H1 (cell line): ENCODE measurements around the gene NSL1. TPM values are rescaled to one million over a fixed set of nuclear protein-coding genes. Genes with fewer than 3 reads are reported as not detected.

Source experiments
- CTCF ChIA-PET: fragments of 300-600 bp; sonication (Branson Sonifier 250); formaldehyde crosslinking; loops from one replicate; lab custom pipeline; 2021; ENCODE audit not compliant: partially characterized antibody; lab: Charles Lee
- POLR2A ChIA-PET: fragments of 300-600 bp; sonication (Branson Sonifier 250); formaldehyde crosslinking; loops from one replicate; lab custom pipeline; 2021; ENCODE audit warnings: inconsistent platforms; ENCODE audit not compliant: partially characterized antibody; lab: Charles Lee
- DNase-seq, 2 experiments: peaks; one replicate each; pipeline versions ENCODE4 v3.0.0 to v3.0.0-alpha.2; 2010 to 2022; ENCODE audit warnings: low spot score in 2 of 2, low read depth in 1 of 2, mixed read lengths in 1 of 2
- FAIRE-seq: peaks from 2 replicates; lab custom pipeline; 2011; peaks lifted over from hg19 to GRCh38; lab: Jason Lieb, UNC
- H2AFZ ChIP-seq: 2 replicates; pipeline ENCODE4 v1.8.1; 2012; ENCODE audit warnings: low read length, inconsistent platforms
- H2AK5ac ChIP-seq: 2 replicates; pipeline ENCODE4 v1.6.1; 2013; ENCODE audit warnings: low read depth, low read length
- H2BK120ac ChIP-seq: replicated peaks from 2 replicates; pipeline ENCODE3; 2013; ENCODE audit warnings: low read depth, low read length, inconsistent platforms
- H2BK12ac ChIP-seq: 2 replicates; pipeline ENCODE4 v1.6.1; 2013; ENCODE audit warnings: low read depth, low read length
- H2BK15ac ChIP-seq: 2 replicates; pipeline ENCODE4 v1.6.1; 2013; ENCODE audit warnings: low read length
- H2BK20ac ChIP-seq: 2 replicates; pipeline ENCODE4 v1.6.1; 2013; ENCODE audit warnings: low read length
- H2BK5ac ChIP-seq: 2 replicates; pipeline ENCODE4 v1.6.1; 2013; ENCODE audit warnings: low read depth, low read length
- H3K14ac ChIP-seq: 2 replicates; pipeline ENCODE4 v1.6.1; 2013; ENCODE audit warnings: inconsistent platforms; ENCODE audit not compliant: insufficient read length
- H3K18ac ChIP-seq: 2 replicates; pipeline ENCODE4 v1.6.1; 2013; ENCODE audit warnings: low read length; ENCODE audit errors: extremely low read depth
- H3K23ac ChIP-seq: 2 replicates; pipeline ENCODE4 v1.6.1; 2013; ENCODE audit warnings: inconsistent platforms; ENCODE audit not compliant: insufficient read length
- H3K23me2 ChIP-seq: 2 replicates; pipeline ENCODE4 v1.6.1; 2013; ENCODE audit warnings: low read depth, low read length
- H3K27ac ChIP-seq: 2 replicates; pipeline ENCODE4 v1.6.1; 2011; ENCODE audit warnings: low read depth, low read length, inconsistent platforms
- H3K27me3 ChIP-seq, 4 experiments: replicated peaks in 1 of 4; 1 replicate in 1 of 4; 2 replicates in 3 of 4; pipeline versions ENCODE4 v1.6.1 to v1.8.1; 2011 to 2013; ENCODE audit warnings: low read length in 3 of 4, mild to moderate bottlenecking in 3 of 4, inconsistent platforms in 2 of 4, mixed read lengths in 2 of 4, moderate library complexity in 1 of 4; ENCODE audit not compliant: control insufficient read depth in 3 of 4, insufficient read depth in 3 of 4; ENCODE audit errors: extremely low read depth in 1 of 4
- H3K36me3 ChIP-seq, 4 experiments: 2 replicates each; pipeline versions ENCODE4 v1.6.1 to v1.8.1; 2011 to 2013; ENCODE audit warnings: mild to moderate bottlenecking in 4 of 4, low read length in 3 of 4, moderate library complexity in 2 of 4, control low read depth in 1 of 4, inconsistent platforms in 1 of 4; ENCODE audit not compliant: insufficient read depth in 4 of 4, control insufficient read depth in 2 of 4
- H3K4ac ChIP-seq: replicated peaks from 2 replicates; pipeline ENCODE3; 2013; ENCODE audit warnings: low read length, low read depth, mixed read lengths, inconsistent platforms; ENCODE audit not compliant: insufficient read length
- H3K4me1 ChIP-seq, 4 experiments: replicated peaks in 1 of 4; 1 replicate in 1 of 4; 2 replicates in 3 of 4; pipeline versions ENCODE4 v1.6.1 to v1.8.1; 2011 to 2013; ENCODE audit warnings: low read length in 3 of 4, inconsistent platforms in 2 of 4, mixed read lengths in 1 of 4; ENCODE audit not compliant: insufficient read depth in 4 of 4, control insufficient read depth in 3 of 4
- H3K4me2 ChIP-seq, 2 experiments: 2 replicates each; pipeline versions ENCODE4 v1.6.1 to v1.8.1; 2011 to 2013; ENCODE audit warnings: low read depth in 2 of 2, low read length in 2 of 2, control low read depth in 1 of 2, inconsistent platforms in 1 of 2, mild to moderate bottlenecking in 1 of 2; ENCODE audit not compliant: insufficient read depth in 1 of 2
- H3K4me3 ChIP-seq, 4 experiments: fragments of 200-600, 300-600 bp in 1 of 4; sonication (generic), shearing (Covaris generic), sonication (Bioruptor Twin) in 1 of 4; 2 replicates each; pipeline versions ENCODE4 v1.5.1 to v1.8.1; 2011 to 2016; ENCODE audit warnings: low read length in 4 of 4, low read depth in 3 of 4, control low read depth in 2 of 4, inconsistent platforms in 2 of 4, mild to moderate bottlenecking in 2 of 4, mixed read lengths in 1 of 4, moderate library complexity in 1 of 4; ENCODE audit not compliant: insufficient read depth in 2 of 4; ENCODE audit errors: extremely low read depth in 1 of 4
- H3K56ac ChIP-seq: replicated peaks from 2 replicates; pipeline ENCODE3; 2013; ENCODE audit warnings: low read depth, mild to moderate bottlenecking, mixed read lengths, low read length, inconsistent platforms; ENCODE audit not compliant: insufficient read length
- H3K79me1 ChIP-seq: 2 replicates; pipeline ENCODE4 v1.6.1; 2013; ENCODE audit warnings: low read depth, low read length, control low read depth
- H3K79me2 ChIP-seq, 2 experiments: 2 replicates each; pipeline versions ENCODE4 v1.6.1 to v1.8.1; 2012 to 2013; ENCODE audit warnings: low read length in 2 of 2, mild to moderate bottlenecking in 2 of 2, inconsistent platforms in 1 of 2; ENCODE audit not compliant: insufficient read depth in 2 of 2, control insufficient read depth in 1 of 2
- H3K9ac ChIP-seq, 4 experiments: replicated peaks in 1 of 4; 1 replicate in 1 of 4; 2 replicates in 3 of 4; pipeline versions ENCODE4 v1.6.1 to v1.8.1; 2011 to 2013; ENCODE audit warnings: low read depth in 3 of 4, low read length in 3 of 4, control low read depth in 2 of 4, mild to moderate bottlenecking in 2 of 4, moderate library complexity in 2 of 4, inconsistent platforms in 1 of 4; ENCODE audit errors: extremely low read depth in 1 of 4
- H3K9me3 ChIP-seq, 2 experiments: 2 replicates each; pipeline versions ENCODE4 v1.6.1 to v1.8.1; 2012 to 2013; ENCODE audit warnings: mild to moderate bottlenecking in 2 of 2, moderate library complexity in 2 of 2, control low read depth in 1 of 2, inconsistent platforms in 1 of 2, low read depth in 1 of 2, low read length in 1 of 2, mixed read lengths in 1 of 2; ENCODE audit not compliant: insufficient read depth in 2 of 2
- H4K20me1 ChIP-seq, 2 experiments: replicated peaks in 1 of 2; 2 replicates each; pipeline versions ENCODE3 to v1.8.1; 2011 to 2013; ENCODE audit warnings: inconsistent platforms in 2 of 2, low read length in 2 of 2, mild to moderate bottlenecking in 1 of 2; ENCODE audit not compliant: insufficient read depth in 2 of 2, control insufficient read depth in 1 of 2
- H4K5ac ChIP-seq: 2 replicates; pipeline ENCODE4 v1.6.1; 2013; ENCODE audit warnings: low read length, low read depth, mixed read lengths, inconsistent platforms; ENCODE audit not compliant: insufficient read length
- H4K8ac ChIP-seq: 2 replicates; pipeline ENCODE4 v1.8.0; 2013; ENCODE audit warnings: mild to moderate bottlenecking, moderate library complexity, low read length, inconsistent platforms; ENCODE audit not compliant: insufficient read depth; ENCODE audit errors: extremely low read depth
- H4K91ac ChIP-seq: replicated peaks from 2 replicates; pipeline ENCODE3; 2013; ENCODE audit warnings: low read length, mixed read lengths, inconsistent platforms; ENCODE audit not compliant: insufficient read length
- JUND ChIP-seq: IDR thresholded peaks from 2 replicates; pipeline ENCODE4 v1.6.1; 2011; ENCODE audit warnings: mild to moderate bottlenecking, improper control_type of control experiment, low read length
- WGBS, 2 experiments: shearing (Covaris generic) in 1 of 2; methylation state at CpG; one replicate each; pipeline versions ENCODE4 v1.1.6 to v1.1.7; 2013 to 2015; ENCODE audit warnings: low lambda C conversion rate in 2 of 2, mixed read lengths in 2 of 2, inconsistent platforms in 1 of 2, low coverage in 1 of 2, missing lambda C conversion rate in 1 of 2; ENCODE audit not compliant: insufficient replicate concordance in 2 of 2, insufficient coverage in 1 of 2, insufficient read length in 1 of 2; ENCODE audit errors: extremely low coverage in 1 of 2, missing lambda C conversion rate in 1 of 2; 5-methylcytosine and 5-hydroxymethylcytosine counted together
- polyA plus RNA-seq, 7 experiments: library from polyadenylated mRNA; depleted of rRNA in 3 of 7; stranded (reverse) in 5 of 7; unstranded in 2 of 7; fragments of >200 nt in 5 of 7; fragments of 200-250 nt in 2 of 7; gene quantifications; 1 replicate in 5 of 7; 2 replicates in 1 of 7; 4 replicates in 1 of 7; pipeline versions ENCODE4 v1.2.1 to v1.2.3, GENCODE V29; 2011 to 2013; ENCODE audit warnings: missing spikeins in 2 of 7, mixed read lengths in 2 of 7
- total RNA-seq: library from RNA; stranded (reverse); fragmentation: NEBNext Ultra II Directional; extraction: Animal tissue kit (Norgen Biotek cat#: 25700); gene quantifications from 2 replicates; pipeline ENCODE4 v1.2.1, GENCODE V29; 2021

Gene NSL1
- total and polyA plus RNA-seq, 2 of the 8 experiments (the other 6 are each of a cell fraction or from before 2014, with no cell fraction given) = 25.4 to 51.7 TPM

DNA sequence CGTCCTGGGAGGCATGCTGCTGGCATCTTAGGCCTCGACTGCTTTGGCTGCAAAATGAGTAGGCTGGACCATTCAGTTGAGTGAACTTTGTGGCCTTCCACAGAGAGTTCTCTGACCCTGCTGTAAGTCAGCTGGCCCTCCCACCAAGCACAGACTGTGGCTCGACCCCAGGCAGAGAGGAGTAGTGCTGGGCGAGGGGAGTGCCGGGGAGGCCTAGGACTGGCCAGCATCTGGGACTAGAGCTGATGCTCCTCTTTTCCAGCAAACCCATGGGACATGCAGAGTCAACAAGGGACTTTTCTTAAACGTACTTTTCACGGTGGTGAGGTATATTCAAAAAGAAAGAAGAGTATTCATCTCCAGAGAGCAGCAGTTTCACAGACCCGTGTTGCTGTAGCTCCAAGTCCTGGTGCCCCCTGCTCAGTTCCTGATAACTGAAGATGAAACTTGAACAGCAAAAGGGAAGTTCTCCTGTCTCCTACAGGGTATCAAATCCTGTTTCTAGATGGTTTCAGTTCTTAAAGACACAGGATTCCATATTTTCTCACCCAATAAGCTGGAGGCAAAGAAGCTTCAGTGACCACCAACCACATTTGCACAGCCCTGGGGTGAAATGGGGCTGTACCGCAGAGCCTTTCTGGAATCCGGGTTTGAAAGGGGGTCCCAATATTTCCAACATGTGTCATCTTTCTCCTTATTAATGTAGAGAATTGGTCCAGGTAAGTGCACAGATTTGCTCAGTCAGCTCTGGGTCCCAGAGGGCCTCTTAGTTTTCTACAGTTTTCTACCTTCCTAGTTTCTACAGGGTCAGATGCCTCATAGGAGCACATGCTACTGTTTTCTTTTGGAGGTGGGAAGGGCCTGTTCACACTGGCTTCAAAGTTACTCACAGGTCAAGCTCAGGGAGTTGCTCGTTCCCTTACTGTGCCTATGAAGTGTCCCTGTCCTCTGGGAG lies 112.8 kb downstream of the NSL1 start:
- Histone ChIP-seq H2BK20ac (no peak overlapping the region), H4K8ac (no peak overlapping the region), H3K14ac (no peak overlapping the region), H3K4me2 (no peak overlapping the region), H3K27me3 (no peaks in the 10 kb centered on the region), H2BK120ac (no peak overlapping the region), H4K91ac (no peak overlapping the region), H2BK15ac (no peak overlapping the region), H3K9me3 (no peaks in the 10 kb centered on the region), H3K56ac (no peak overlapping the region), H3K4ac (no peak overlapping the region), H3K9ac (no peak overlapping the region), H3K23me2 (no peaks in the 10 kb centered on the region), H2BK5ac (no peak overlapping the region), H4K20me1 (no peaks in the 10 kb centered on the region), H3K4me1 (no peaks in the 10 kb centered on the region; a peak in 2 of 7 replicates), H3K36me3 (no peaks in the 10 kb centered on the region), H3K23ac (no peak overlapping the region), H3K27ac (no peak overlapping the region), H2AK5ac (no peak overlapping the region), H3K79me2 (no peaks in the 10 kb centered on the region), H3K79me1 (no peaks in the 10 kb centered on the region), H4K5ac (no peak overlapping the region), H2AFZ (0 out of 2 replicates have a peak overlapping the region, but pooled peaks have one; percentile 50), H3K18ac (no peak overlapping the region), H3K4me3 (no peak overlapping the region), H2BK12ac (no peak overlapping the region)
- FAIRE-seq (no peak), DNase-seq (no peak)
- 86% methylated on average over 11 of the region's 11 CpGs; no CpG with 5 or more reads in 1 of the 2 experiments for WGBS, 2 experiments
- TF ChIP-seq JUND = no peak
- ChIA-PET CTCF (interaction anchor here (0.8 to 3.1 kb wide), 11 partner anchors 8 to 222 kb away, joined by 3 to 23 read pairs (median 6); partner anchors contain the start of gene ATF3), POLR2A (interaction anchor here (1.4 to 1.6 kb wide), 2 partner anchors 15 to 70 kb away, joined by 4 to 5 read pairs; partner anchors contain the start of gene ATF3)
